GM12872 (cell line): ENCODE data around the gene KDSR.

Experiments used
- CTCF ChIP-seq: IDR thresholded peaks from 3 replicates; pipeline ENCODE4 v1.5.1; 2011; ENCODE audit warnings: low read depth, mild to moderate bottlenecking, low read length, moderate library complexity; ENCODE audit not compliant: insufficient read depth

KDSR gene

GRCh38 chr18:63367053-63367953, at the start of gene KDSR:
KDSR (minus strand) TSS chr18:63367206; CDS start chr18:63367118, 88 bp downstream.
- TF ChIP-seq CTCF = no peak

GRCh38 chr18:63412953-63413352, 45.9 kb upstream of the KDSR start:
- TF ChIP-seq CTCF = no peak

DNA sequence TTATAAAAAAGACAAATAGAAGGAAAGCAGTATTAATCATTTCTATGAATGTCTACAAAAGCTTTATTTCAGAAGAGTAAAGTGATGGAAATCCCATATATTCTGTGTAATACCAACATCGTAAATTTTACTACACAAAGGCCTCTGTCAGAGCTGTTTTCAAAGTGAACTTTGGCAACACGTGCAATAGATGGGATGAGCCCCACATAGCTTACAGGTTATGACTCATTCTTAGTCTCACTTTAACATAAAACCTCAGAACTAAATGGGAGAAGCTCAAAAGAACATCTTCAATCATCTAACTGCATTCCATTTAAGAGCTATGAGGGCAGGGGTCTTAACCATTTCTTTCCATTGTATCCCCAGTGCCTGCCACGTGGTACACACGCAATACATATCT, 43.8 kb upstream of the KDSR start:
- no peak for TF ChIP-seq CTCF

- no peak for TF ChIP-seq CTCF
Observed at GRCh38 chr18:63409301-63409700, 42.3 kb upstream of the KDSR start.

DNA sequence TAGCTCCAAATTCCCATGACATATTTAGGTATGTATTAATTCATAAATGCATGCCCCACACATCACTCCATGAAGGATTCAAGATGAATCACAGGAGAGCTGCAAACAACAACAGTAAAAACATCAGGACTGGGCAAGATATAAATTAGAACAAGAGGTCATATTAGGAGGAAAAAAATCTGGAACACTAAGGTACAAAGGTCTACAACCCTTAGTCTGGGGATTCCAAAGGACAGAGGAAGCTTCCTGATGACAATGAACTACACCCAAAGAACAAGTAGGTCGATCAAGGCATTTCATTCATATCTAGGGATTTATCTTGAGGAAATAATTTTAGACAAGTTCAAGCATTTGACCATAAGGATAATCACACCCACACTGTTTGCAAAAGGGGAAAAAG, 40.7 kb upstream of the KDSR start:
- TF ChIP-seq CTCF = no peak

DNA sequence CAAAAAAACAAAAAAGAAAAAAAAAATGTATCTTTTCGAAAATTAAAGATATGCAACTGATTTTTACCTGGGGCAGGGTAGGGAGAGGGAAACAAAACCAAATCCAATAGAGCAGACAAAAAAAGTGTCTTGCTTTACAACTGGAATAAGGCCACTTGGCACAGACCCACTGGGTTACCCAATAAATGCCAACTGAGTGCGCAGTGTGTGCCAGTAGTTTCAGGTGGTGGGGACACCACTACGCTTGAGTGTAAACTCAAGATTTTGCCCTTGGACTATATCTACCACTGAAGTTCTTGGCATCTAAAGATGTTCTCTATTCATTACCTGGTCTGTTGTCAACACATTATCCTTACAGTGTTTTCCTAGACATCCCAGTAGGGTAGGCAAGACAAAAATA, 39.0 kb upstream of the KDSR start:
- TF ChIP-seq CTCF = no peak

DNA sequence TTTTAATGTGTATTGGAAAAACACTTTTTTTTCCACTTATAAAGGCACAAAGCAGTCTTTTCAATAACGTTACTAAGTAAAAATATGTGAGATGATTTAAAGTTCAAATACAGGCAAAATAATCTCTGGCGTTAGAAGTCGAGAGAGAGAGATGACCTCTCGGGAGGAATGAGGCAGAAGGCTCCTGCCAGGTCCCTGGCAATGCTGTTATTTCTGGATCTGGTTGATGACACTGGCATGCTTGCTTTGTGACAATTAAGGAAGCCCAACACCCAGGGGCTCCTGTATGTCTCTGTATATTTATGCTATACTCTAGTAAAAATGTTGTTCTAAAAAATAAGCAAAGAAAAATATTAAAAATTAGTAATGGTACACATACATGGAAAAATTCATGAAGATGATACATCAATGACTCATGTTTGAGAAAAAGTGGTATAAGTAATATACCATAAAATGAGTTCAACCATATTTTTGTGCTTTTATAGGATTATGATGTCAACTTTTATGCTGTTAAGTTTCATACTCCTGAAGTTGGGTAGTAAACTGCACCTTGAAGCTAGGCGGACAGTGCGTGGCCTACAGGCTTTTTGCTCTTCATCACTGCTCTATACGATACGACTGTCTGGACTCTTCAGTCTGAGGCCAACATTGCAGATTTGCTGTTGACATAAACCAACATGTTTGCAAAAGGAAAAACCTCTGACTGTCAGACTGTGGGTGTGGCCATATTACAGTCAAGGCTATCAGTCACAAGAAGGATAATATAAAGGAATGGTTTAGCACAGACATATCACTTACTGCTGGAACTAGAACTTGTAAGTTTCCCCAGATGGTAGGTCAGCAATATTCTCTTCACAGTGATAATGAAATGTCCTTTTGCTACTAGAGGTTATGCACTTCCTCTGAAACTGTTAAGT, 35.5 kb upstream of the KDSR start:
- no peak for TF ChIP-seq CTCF
